CD14-positive monocyte (primary cell): ENCODE results near the gene LRBA. TPM values are rescaled to one million over a fixed set of nuclear protein-coding genes. Genes with fewer than 3 reads are reported as not detected.

ENCODE experiments used
- DNase-seq, 3 donors: peaks; one replicate each; pipeline ENCODE4 v3.0.0-alpha.2; 2011 to 2022
- H2AFZ ChIP-seq: 2 replicates; pipeline ENCODE4 v1.6.0; 2012; ENCODE audit warnings: mild to moderate bottlenecking, low read depth, low read length, inconsistent platforms; ENCODE audit not compliant: insufficient read depth, poor library complexity, severe bottlenecking
- H3K27ac ChIP-seq, 2 donors: 1 replicate in 1 of 2; 2 replicates in 1 of 2; pipeline ENCODE4 v1.5.1; 2012 to 2013; ENCODE audit warnings: low read length in 2 of 2, control low read depth in 1 of 2, inconsistent platforms in 1 of 2, low read depth in 1 of 2, mild to moderate bottlenecking in 1 of 2
- H3K27me3 ChIP-seq, 2 donors: one replicate each; pipeline versions ENCODE4 v1.6.0 to v1.6.1; 2011 to 2013; ENCODE audit warnings: low read length in 2 of 2; ENCODE audit not compliant: control insufficient read depth in 2 of 2, insufficient read depth in 2 of 2
- H3K36me3 ChIP-seq, 2 donors: replicated peaks in 1 of 2; 1 replicate in 1 of 2; 2 replicates in 1 of 2; pipeline versions ENCODE4 v1.5.1 to v1.6.1; 2012 to 2013; ENCODE audit warnings: low read length in 2 of 2, control low read depth in 1 of 2, inconsistent platforms in 1 of 2, mild to moderate bottlenecking in 1 of 2; ENCODE audit not compliant: insufficient read depth in 2 of 2, control insufficient read depth in 1 of 2
- H3K4me1 ChIP-seq, 2 donors: 1 replicate in 1 of 2; 2 replicates in 1 of 2; pipeline versions ENCODE4 v1.5.1 to v1.6.1; 2012 to 2013; ENCODE audit warnings: low read length in 2 of 2, control low read depth in 1 of 2, inconsistent platforms in 1 of 2, mild to moderate bottlenecking in 1 of 2, moderate library complexity in 1 of 2; ENCODE audit not compliant: insufficient read depth in 2 of 2, control insufficient read depth in 1 of 2
- H3K4me2 ChIP-seq: replicated peaks from 2 replicates; pipeline ENCODE3; 2012; ENCODE audit warnings: low read length, moderate library complexity, mild to moderate bottlenecking; ENCODE audit not compliant: poor library complexity, severe bottlenecking; ENCODE audit errors: extremely low read depth
- H3K4me3 ChIP-seq, 3 experiments: fragments of 200-600 bp in 1 of 3; sonication (generic) in 1 of 3; replicated peaks in 1 of 3; 1 replicate in 2 of 3; 2 replicates in 1 of 3; pipeline ENCODE4 v1.5.1; 2011 to 2013; ENCODE audit warnings: low read length in 3 of 3, mild to moderate bottlenecking in 3 of 3, control low read depth in 2 of 3, low read depth in 2 of 3, inconsistent platforms in 1 of 3, moderate library complexity in 1 of 3
- H3K79me2 ChIP-seq: 2 replicates; pipeline ENCODE4 v1.6.0; 2012; ENCODE audit warnings: mild to moderate bottlenecking, control low read depth, inconsistent platforms, low read length, moderate library complexity; ENCODE audit not compliant: insufficient read depth
- H3K9ac ChIP-seq: 2 replicates; pipeline ENCODE4 v1.6.0; 2017; ENCODE audit warnings: low read length, mild to moderate bottlenecking; ENCODE audit not compliant: insufficient read depth, poor library complexity, severe bottlenecking
- H3K9me3 ChIP-seq, 2 donors: replicated peaks in 1 of 2; 1 replicate in 1 of 2; 2 replicates in 1 of 2; pipeline versions ENCODE4 v1.5.1 to v1.6.1; 2012 to 2013; ENCODE audit warnings: low read length in 2 of 2, control low read depth in 1 of 2; ENCODE audit not compliant: control insufficient read depth in 1 of 2, insufficient read depth in 1 of 2
- H4K20me1 ChIP-seq: 2 replicates; pipeline ENCODE4 v1.6.0; 2012; ENCODE audit warnings: mild to moderate bottlenecking, low read length, control low read depth, moderate library complexity; ENCODE audit not compliant: insufficient read depth
- H3K27ac Mint-ChIP-seq, 7 donors: one replicate each; pipeline ENCODE4 v1.8.0; 2020; ENCODE audit warnings: mild to moderate bottlenecking in 7 of 7, mixed read lengths in 7 of 7, moderate library complexity in 6 of 7, inconsistent platforms in 2 of 7
- H3K27me3 Mint-ChIP-seq, 3 donors: one replicate each; pipeline ENCODE4 v1.8.0; 2021 to 2022; ENCODE audit warnings: low read depth in 3 of 3, mild to moderate bottlenecking in 3 of 3, mixed read lengths in 3 of 3, moderate library complexity in 3 of 3, inconsistent platforms in 1 of 3
- H3K36me3 Mint-ChIP-seq, 2 donors: one replicate each; pipeline ENCODE4 v1.8.0; 2020; ENCODE audit warnings: mixed read lengths in 2 of 2, inconsistent platforms in 1 of 2, mild to moderate bottlenecking in 1 of 2
- H3K4me1 Mint-ChIP-seq: one replicate; pipeline ENCODE4 v1.8.0; 2020; ENCODE audit warnings: mild to moderate bottlenecking, mixed read lengths
- H3K4me3 Mint-ChIP-seq, 2 donors: one replicate each; pipeline ENCODE4 v1.8.0; 2020; ENCODE audit warnings: mild to moderate bottlenecking in 2 of 2, mixed read lengths in 2 of 2, moderate library complexity in 1 of 2
- H3K9me3 Mint-ChIP-seq, 7 donors: one replicate each; pipeline ENCODE4 v1.8.0; 2020 to 2022; ENCODE audit warnings: mixed read lengths in 7 of 7, mild to moderate bottlenecking in 6 of 7, moderate library complexity in 6 of 7, inconsistent platforms in 2 of 7
- CTCF ChIP-seq: fragments of 200-600 bp; IDR thresholded peaks from one replicate; pipeline ENCODE4 v1.8.0; 2022; ENCODE audit warnings: antibody characterized with exemption, mild to moderate bottlenecking
- WGBS: methylation state at CpG from one replicate; pipeline ENCODE4 v1.1.5; 2013; ENCODE audit warnings: missing lambda C conversion rate; ENCODE audit not compliant: insufficient coverage; 5-methylcytosine and 5-hydroxymethylcytosine counted together
- intact Hi-C, 2 donors: fragments of 100-400 bp; cut with micrococcal nuclease; formaldehyde crosslinking; loops; one replicate each; pipeline versions ENCODE4 v1.15.0 to v1.15.1; 2023
- polyA plus RNA-seq, 3 donors: library from polyadenylated mRNA; depleted of rRNA in 1 of 3; unstranded in 2 of 3; stranded (reverse) in 1 of 3; fragments of 300-500 nt in 2 of 3; fragments of >200 nt in 1 of 3; fragmentation: Illumina TruSeq in 2 of 3; gene quantifications; 1 replicate in 2 of 3; 2 replicates in 1 of 3; pipeline ENCODE4 v1.2.3, GENCODE V29; 2012 to 2021

LRBA gene
- polyA plus RNA-seq, 3 donors, result 1.5 to 5.5 (median 4.4) TPM

- TF ChIP-seq CTCF, result no peak
- H3K4me3 Mint-ChIP-seq, result no peak overlapping the region
- no peak overlapping the region for H3K27ac ChIP-seq
- H4K20me1 ChIP-seq, result no peaks in the 10 kb centered on the region
- peaks cover 1 to 2% (median 2%) of the 10 kb centered on the region in 3 donors for H3K27me3 Mint-ChIP-seq
- H3K27me3 ChIP-seq, result no peaks in the 10 kb centered on the region
- H3K9me3 ChIP-seq, result no peaks in the 10 kb centered on the region
- peaks cover 0 to 2% (median 0%) of the 10 kb centered on the region in 7 donors for H3K9me3 Mint-ChIP-seq
- H3K9ac ChIP-seq, result no peak overlapping the region
- no peak overlapping the region for H3K27ac Mint-ChIP-seq
- no peaks in the 10 kb centered on the region for H3K4me1 Mint-ChIP-seq
- no peak overlapping the region for H2AFZ ChIP-seq
- H3K4me3 ChIP-seq, result no peak overlapping the region
- no peaks in the 10 kb centered on the region for H3K36me3 Mint-ChIP-seq
- H3K79me2 ChIP-seq, result no peaks in the 10 kb centered on the region
- H3K4me1 ChIP-seq, result no peaks in the 10 kb centered on the region
- intact Hi-C loops, result no loop called here
- WGBS, result 83% methylated on average over 4 of the region's 4 CpGs
- H3K36me3 ChIP-seq, result no peaks in the 10 kb centered on the region
- H3K4me2 ChIP-seq, result no peak overlapping the region
- no peak for DNase-seq
Measured at GRCh38 chr4:151046609-151047008, 31.5 kb upstream of the LRBA start.

- Histone ChIP-seq H3K79me2 (no peaks in the 10 kb centered on the region), H3K4me1 (no peaks in the 10 kb centered on the region), H4K20me1 (no peaks in the 10 kb centered on the region), H3K9ac (no peak overlapping the region), H3K27ac (no peak overlapping the region), H2AFZ (no peak overlapping the region), H3K36me3 (no peaks in the 10 kb centered on the region), H3K9me3 (no peaks in the 10 kb centered on the region), H3K27me3 (no peaks in the 10 kb centered on the region), H3K4me2 (no peak overlapping the region), H3K4me3 (no peak overlapping the region)
- Mint-ChIP-seq H3K4me1 (no peaks in the 10 kb centered on the region), H3K27ac (no peak overlapping the region), H3K9me3 (peaks cover 0 to 3% (median 0%) of the 10 kb centered on the region in 7 donors), H3K36me3 (no peaks in the 10 kb centered on the region), H3K27me3 (peaks cover 1 to 2% (median 2%) of the 10 kb centered on the region in 3 donors), H3K4me3 (no peak overlapping the region)
- TF ChIP-seq CTCF, result no peak
- intact Hi-C loops, result no loop called here
- DNase-seq, result no peak
- WGBS, result 10% methylated on average over 2 of the region's 3 CpGs
Measured at GRCh38 chr4:151045907-151046306, 30.8 kb upstream of the LRBA start.
